ENCODE data around the gene FBXL15. TPM values are rescaled to one million over a fixed set of nuclear protein-coding genes. Genes with fewer than 3 reads are reported as not detected.

FBXL15 gene
- total and polyA plus RNA-seq, 2 of the 13 experiments (the other 11 are each of a cell fraction or from before 2014, with no cell fraction given), result 4.3 to 8.3 TPM

GRCh38 chr10:102431452-102432124, 11.0 kb downstream of the FBXL15 start (continued):
- TF ChIP-seq, protein P1, sequence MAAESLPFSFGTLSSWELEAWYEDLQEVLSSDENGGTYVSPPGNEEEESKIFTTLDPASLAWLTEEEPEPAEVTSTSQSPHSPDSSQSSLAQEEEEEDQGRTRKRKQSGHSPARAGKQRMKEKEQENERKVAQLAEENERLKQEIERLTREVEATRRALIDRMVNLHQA (CRISPR knock-in tag; IDR thresholded peaks at IDR 0.05), result no peak
- no peak for TF ChIP-seq ZKSCAN8 (CRISPR knock-in tag; IDR thresholded peaks at IDR 0.05; ENCODE audit: borderline replicate concordance)
- no peak for TF ChIP-seq POLR2G (IDR thresholded peaks at IDR 0.05; ENCODE audit: low read depth, low read length)
- TF ChIP-seq HIVEP1 (CRISPR knock-in tag; IDR thresholded peaks at IDR 0.05), result no peak
- TF ChIP-seq RNF2 (conservative IDR thresholded peaks at IDR 0.05; ENCODE audit: low read depth), result no peak
- 0 out of 2 replicates have a peak, but pooled peaks have one; percentile 4 for TF ChIP-seq RXRA (CRISPR knock-in tag; IDR thresholded peaks at IDR 0.05)
- TF ChIP-seq SSRP1 (CRISPR knock-in tag; IDR thresholded peaks at IDR 0.05), result 0 out of 2 replicates have a peak, but pooled peaks have one; percentile 8
- 0 out of 2 replicates have a peak, but pooled peaks have one; percentile 6 for TF ChIP-seq BCL6 (CRISPR knock-in tag; IDR thresholded peaks at IDR 0.05)
- TF ChIP-seq USF2 (IDR thresholded peaks at IDR 0.05; ENCODE audit: low read depth, low read length), result no peak
- no peak for TF ChIP-seq USF2 (CRISPR knock-in tag; IDR thresholded peaks at IDR 0.05; ENCODE audit: borderline replicate concordance)
- no peak for TF ChIP-seq NFYC (CRISPR knock-in tag; IDR thresholded peaks at IDR 0.05)
- no peak for TF ChIP-seq YEATS2 (CRISPR knock-in tag; IDR thresholded peaks at IDR 0.05; ENCODE audit: borderline replicate concordance)
- TF ChIP-seq TEAD2 (CRISPR knock-in tag; IDR thresholded peaks at IDR 0.05), result no peak
- TF ChIP-seq ZBTB1 (CRISPR knock-in tag; IDR thresholded peaks at IDR 0.05; ENCODE audit: borderline replicate concordance), result no peak
- TF ChIP-seq ZNF597 (CRISPR knock-in tag; IDR thresholded peaks at IDR 0.05), result no peak
- no peak for TF ChIP-seq ZNF652 (CRISPR knock-in tag; IDR thresholded peaks at IDR 0.05; ENCODE audit: borderline replicate concordance, low read depth)
- TF ChIP-seq TARDBP (CRISPR knock-in tag; IDR thresholded peaks at IDR 0.05), result no peak
- TF ChIP-seq HNF4G (IDR thresholded peaks at IDR 0.05; ENCODE audit: borderline replicate concordance, low read depth, low read length), result no peak
- TF ChIP-seq HNF4G (CRISPR knock-in tag; IDR thresholded peaks at IDR 0.05; ENCODE audit: borderline replicate concordance, low read depth), result no peak
- TF ChIP-seq NRL (CRISPR knock-in tag; IDR thresholded peaks at IDR 0.05; ENCODE audit: borderline replicate concordance), result no peak
- no peak for TF ChIP-seq SIX1 (CRISPR knock-in tag; IDR thresholded peaks at IDR 0.05; ENCODE audit: borderline replicate concordance)
- TF ChIP-seq ATF5 (CRISPR knock-in tag; IDR thresholded peaks at IDR 0.05; ENCODE audit: low read depth), result no peak
- TF ChIP-seq TSC22D2 (CRISPR knock-in tag; IDR thresholded peaks at IDR 0.05; ENCODE audit: borderline replicate concordance), result no peak

All from HepG2 (cell line).